22Rv1 (cell line): ENCODE measurements around the gene KCTD13.

Experiments used
- CTCF ChIP-seq: fragments of 450-650 bp; IDR thresholded peaks from 2 replicates; pipeline ENCODE4 v1.5.1; 2017; ENCODE audit warnings: mild to moderate bottlenecking
- ZFX ChIP-seq: fragments of 450-650 bp; IDR thresholded peaks from 2 replicates; pipeline ENCODE4 v1.6.1; 2017; ENCODE audit warnings: antibody characterized with exemption, borderline replicate concordance

DNA sequence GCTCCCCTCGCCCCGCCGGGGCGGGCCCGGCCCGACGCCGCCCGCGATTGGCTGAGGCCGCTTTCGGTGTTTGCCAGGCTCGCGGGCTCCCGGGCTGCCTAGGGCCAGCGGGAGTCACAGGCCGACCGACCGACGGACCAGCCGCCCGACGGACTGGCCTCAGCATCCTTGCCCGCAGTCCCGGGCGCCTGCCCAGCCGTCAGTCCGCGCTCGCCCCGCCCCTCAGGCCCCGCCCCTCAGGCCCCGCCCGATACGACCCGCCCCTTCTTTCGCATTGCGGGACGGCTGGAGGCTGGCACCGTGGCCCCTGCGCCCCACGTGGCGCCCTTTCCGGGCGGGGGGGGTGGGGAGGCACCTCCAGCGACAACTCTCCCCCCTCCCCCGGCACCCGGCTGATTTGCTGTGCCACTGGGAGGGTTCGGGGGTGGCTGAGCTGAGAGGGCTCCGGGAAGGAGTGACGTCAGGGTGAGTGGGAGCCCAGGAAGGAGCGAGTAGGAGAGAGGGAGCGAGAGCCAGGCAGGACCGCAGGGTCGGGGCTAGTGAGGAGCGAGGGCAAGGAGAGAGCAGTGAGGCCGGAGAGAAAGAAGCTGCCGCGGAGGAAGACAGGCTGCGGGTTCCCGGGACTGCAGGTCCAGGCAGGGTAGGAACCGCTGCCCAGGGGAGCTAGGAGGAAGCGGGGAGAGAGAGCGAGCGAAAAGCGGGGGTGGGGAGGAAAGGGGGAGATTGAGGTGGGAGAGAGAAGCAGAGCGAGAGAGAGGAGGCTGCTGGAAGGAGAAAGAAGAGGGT lies 25.7 kb downstream of the KCTD13 start, which contains the start of gene ASPHD1:
- TF ChIP-seq CTCF = no peak
- no peak for TF ChIP-seq ZFX
